Colonic mucosa (tissue), 4 donors: ENCODE measurements around the gene ABLIM3. TPM values are rescaled to one million over a fixed set of nuclear protein-coding genes. Genes with fewer than 3 reads are reported as not detected.

Experiments used
- DNase-seq: peaks from one replicate; pipeline ENCODE4 v3.0.0-alpha.2; 2020
- H3K27ac ChIP-seq: fragments of 200-600 bp; one replicate; pipeline ENCODE4 v1.8.0; 2021
- H3K27me3 ChIP-seq: fragments of 200-600 bp; one replicate; pipeline ENCODE4 v1.8.0; 2021
- H3K36me3 ChIP-seq: fragments of 200-600 bp; one replicate; pipeline ENCODE4 v1.8.0; 2021
- H3K4me1 ChIP-seq: fragments of 200-600 bp; one replicate; pipeline ENCODE4 v1.8.0; 2021; ENCODE audit warnings: mild to moderate bottlenecking
- H3K4me3 ChIP-seq: fragments of 200-600 bp; one replicate; pipeline ENCODE4 v1.8.0; 2021
- H3K9ac ChIP-seq, 2 donors: one replicate each; pipeline ENCODE4 v1.7.0; 2013; ENCODE audit warnings: control low read depth in 2 of 2, low read depth in 2 of 2, low read length in 2 of 2
- H3K9me3 ChIP-seq: fragments of 200-600 bp; one replicate; pipeline ENCODE4 v1.8.0; 2021
- CTCF ChIP-seq: fragments of 200-600 bp; IDR thresholded peaks from one replicate; pipeline ENCODE4 v1.8.0; 2022; ENCODE audit warnings: antibody characterized with exemption, mild to moderate bottlenecking
- intact Hi-C: fragments of 100-400 bp; cut with DNase I; formaldehyde crosslinking; loops from one replicate; pipeline ENCODE4 v1.14.1; 2022
- total RNA-seq, 2 donors: library from RNA; stranded (reverse); fragmentation: NEBNext Ultra II Directional in 1 of 2; extraction: Animal tissue kit (Norgen Biotek cat#: 25700) in 1 of 2; gene quantifications; one replicate each; pipeline ENCODE4 v1.2.1, GENCODE V29; 2021
- donor health status: healthy.
- donor health status: DM: no; HTN: no; CAD: no.
- donor health status: DM: no; HTN: no; CAD: no.

ABLIM3 gene
- total RNA-seq, 2 donors from 2014 or later = 2.3 to 4.1 TPM

GRCh38 chr5:149202910-149203451 is 61.7 kb downstream of the ABLIM3 start:
- H3K9me3 ChIP-seq = no peaks in the 10 kb centered on the region
- no peak overlapping the region for H3K9ac ChIP-seq
- H3K36me3 ChIP-seq = no peaks in the 10 kb centered on the region
- no peak for TF ChIP-seq CTCF
- intact Hi-C loops = no loop called here
- DNase-seq = no peak
- H3K27me3 ChIP-seq = no peaks in the 10 kb centered on the region
- H3K27ac ChIP-seq = no peak overlapping the region
- H3K4me3 ChIP-seq = no peak overlapping the region
- H3K4me1 ChIP-seq = no peaks in the 10 kb centered on the region

GRCh38 chr5:149203921-149204441 is 62.7 kb downstream of the ABLIM3 start:
- no peaks in the 10 kb centered on the region for H3K9me3 ChIP-seq
- no peaks in the 10 kb centered on the region for H3K4me1 ChIP-seq
- no peaks in the 10 kb centered on the region for H3K27me3 ChIP-seq
- no peak overlapping the region for H3K27ac ChIP-seq
- no peak for TF ChIP-seq CTCF
- no peak for DNase-seq
- intact Hi-C loops = no loop called here
- no peak overlapping the region for H3K9ac ChIP-seq
- no peaks in the 10 kb centered on the region for H3K36me3 ChIP-seq
- H3K4me3 ChIP-seq = no peak overlapping the region

- peak; percentile 25 for DNase-seq
- intact Hi-C loops = no loop called here
- H3K4me1 ChIP-seq = no peaks in the 10 kb centered on the region
- no peaks in the 10 kb centered on the region for H3K9me3 ChIP-seq
- no peak for TF ChIP-seq CTCF
- H3K27ac ChIP-seq = no peak overlapping the region
- no peak overlapping the region for H3K9ac ChIP-seq
- no peaks in the 10 kb centered on the region for H3K36me3 ChIP-seq
- H3K27me3 ChIP-seq = no peaks in the 10 kb centered on the region
- H3K4me3 ChIP-seq = no peak overlapping the region
These were observed 64.6 kb downstream of the ABLIM3 start for GRCh38 chr5:149205625-149206523.

- intact Hi-C loops = no loop called here
- H3K9ac ChIP-seq = no peak overlapping the region
- H3K36me3 ChIP-seq = no peaks in the 10 kb centered on the region
- H3K27ac ChIP-seq = no peak overlapping the region
- H3K9me3 ChIP-seq = no peaks in the 10 kb centered on the region
- H3K4me1 ChIP-seq = no peaks in the 10 kb centered on the region
- no peak overlapping the region for H3K4me3 ChIP-seq
- no peak for TF ChIP-seq CTCF
- no peak for DNase-seq
- no peaks in the 10 kb centered on the region for H3K27me3 ChIP-seq
These were observed 65.3 kb downstream of the ABLIM3 start for GRCh38 chr5:149206524-149207141.

GRCh38 chr5:149207831-149208230 is 66.5 kb downstream of the ABLIM3 start:
- no peak overlapping the region for H3K27ac ChIP-seq
- no peak overlapping the region for H3K9ac ChIP-seq
- H3K4me1 ChIP-seq = no peaks in the 10 kb centered on the region
- no peak for TF ChIP-seq CTCF
- no peaks in the 10 kb centered on the region for H3K9me3 ChIP-seq
- H3K36me3 ChIP-seq = no peaks in the 10 kb centered on the region
- DNase-seq = no peak
- intact Hi-C loops = no loop called here
- H3K4me3 ChIP-seq = no peak overlapping the region
- H3K27me3 ChIP-seq = no peaks in the 10 kb centered on the region
